ENCODE results near the gene DHX58.

Gene DHX58

DNA sequence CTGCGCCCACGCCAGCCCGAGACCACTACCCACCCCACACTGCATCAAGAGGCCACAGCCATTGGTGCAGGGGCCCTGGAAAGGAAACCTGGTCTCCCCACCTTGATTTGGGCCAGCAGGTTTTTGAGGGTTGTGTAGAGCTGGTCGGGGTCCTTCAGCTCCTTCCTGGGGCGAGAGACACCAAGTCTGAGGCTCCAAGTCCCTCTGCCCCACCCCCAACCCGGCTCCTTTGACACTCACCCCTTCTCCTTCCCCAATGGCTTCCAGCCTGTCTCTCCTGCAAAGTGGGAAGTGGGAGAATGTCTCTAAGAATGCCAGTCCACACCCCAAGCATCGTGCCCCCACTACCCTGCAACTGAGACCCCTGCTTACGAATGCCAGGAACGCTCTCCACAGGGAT lies 1.6 kb upstream of the DHX58 start:
- no peaks in the 10 kb centered on the region for H3K9me3 ChIP-seq (ENCODE audit: control insufficient read depth, insufficient read depth, low read depth, low read length)
- H3K4me1 ChIP-seq (ENCODE audit: control insufficient read depth, insufficient read depth, low read length): no peaks in the 10 kb centered on the region
- H3K4me3 ChIP-seq (ENCODE audit: low read depth, low read length): no peak overlapping the region
- ChIA-PET POLR2A (interaction anchor here (0.9 to 1.3 kb wide), 2 partner anchors 79 to 88 kb away, joined by 3 to 4 read pairs; no protein-coding TSS in a partner anchor), CTCF (interaction anchor here (1.3 to 17.1 kb wide), 3 partner anchors 12 to 93 kb away, joined by 13 to 260 read pairs (median 14); partner anchors contain the start of genes DNAJC7 and NKIRAS2)
- TF ChIP-seq ZNF701 (tag by site-specific recombination; IDR thresholded peaks at IDR 0.05) (no peak), GLIS2 (tag by site-specific recombination; IDR thresholded peaks at IDR 0.05) (no peak), ZNF274 (IDR thresholded peaks at IDR 0.05; ENCODE audit: low read length) (no peak), ZNF274 (tag by site-specific recombination; IDR thresholded peaks at IDR 0.05; ENCODE audit: borderline replicate concordance) (no peak), SETDB1 (IDR thresholded peaks at IDR 0.05; ENCODE audit: insufficient read length, low read length) (no peak), ZBTB8A (tag by site-specific recombination; IDR thresholded peaks at IDR 0.05) (no peak), PRDM1 (tag by site-specific recombination; IDR thresholded peaks at IDR 0.05) (no peak), ZNF335 (tag by site-specific recombination; conservative IDR thresholded peaks at IDR 0.05) (no peak), GLI4 (tag by site-specific recombination; IDR thresholded peaks at IDR 0.05) (no peak), MYNN (tag by site-specific recombination; IDR thresholded peaks at IDR 0.05; ENCODE audit: borderline replicate concordance) (no peak), ZNF776 (tag by site-specific recombination; IDR thresholded peaks at IDR 0.05; ENCODE audit: borderline replicate concordance) (no peak), ZNF10 (tag by site-specific recombination; IDR thresholded peaks at IDR 0.05) (no peak)
- TF ChIP-seq, protein P1, sequence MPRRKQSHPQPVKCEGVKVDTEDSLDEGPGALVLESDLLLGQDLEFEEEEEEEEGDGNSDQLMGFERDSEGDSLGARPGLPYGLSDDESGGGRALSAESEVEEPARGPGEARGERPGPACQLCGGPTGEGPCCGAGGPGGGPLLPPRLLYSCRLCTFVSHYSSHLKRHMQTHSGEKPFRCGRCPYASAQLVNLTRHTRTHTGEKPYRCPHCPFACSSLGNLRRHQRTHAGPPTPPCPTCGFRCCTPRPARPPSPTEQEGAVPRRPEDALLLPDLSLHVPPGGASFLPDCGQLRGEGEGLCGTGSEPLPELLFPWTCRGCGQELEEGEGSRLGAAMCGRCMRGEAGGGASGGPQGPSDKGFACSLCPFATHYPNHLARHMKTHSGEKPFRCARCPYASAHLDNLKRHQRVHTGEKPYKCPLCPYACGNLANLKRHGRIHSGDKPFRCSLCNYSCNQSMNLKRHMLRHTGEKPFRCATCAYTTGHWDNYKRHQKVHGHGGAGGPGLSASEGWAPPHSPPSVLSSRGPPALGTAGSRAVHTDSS (tag by site-specific recombination; IDR thresholded peaks at IDR 0.05): no peak
- TF ChIP-seq, protein P2, sequence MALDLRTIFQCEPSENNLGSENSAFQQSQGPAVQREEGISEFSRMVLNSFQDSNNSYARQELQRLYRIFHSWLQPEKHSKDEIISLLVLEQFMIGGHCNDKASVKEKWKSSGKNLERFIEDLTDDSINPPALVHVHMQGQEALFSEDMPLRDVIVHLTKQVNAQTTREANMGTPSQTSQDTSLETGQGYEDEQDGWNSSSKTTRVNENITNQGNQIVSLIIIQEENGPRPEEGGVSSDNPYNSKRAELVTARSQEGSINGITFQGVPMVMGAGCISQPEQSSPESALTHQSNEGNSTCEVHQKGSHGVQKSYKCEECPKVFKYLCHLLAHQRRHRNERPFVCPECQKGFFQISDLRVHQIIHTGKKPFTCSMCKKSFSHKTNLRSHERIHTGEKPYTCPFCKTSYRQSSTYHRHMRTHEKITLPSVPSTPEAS (tag by site-specific recombination; IDR thresholded peaks at IDR 0.05): no peak
- no peak overlapping the region for H3K27ac ChIP-seq (ENCODE audit: extremely low read depth, low read depth, low read length)
- H3K36me3 ChIP-seq (ENCODE audit: control insufficient read depth in 2 of 2, insufficient read depth in 1 of 2, low read length in 2 of 2): peaks cover 9 to 60% of the 10 kb centered on the region in 2 experiments; a peak in 2 of 3 replicates

DNA sequence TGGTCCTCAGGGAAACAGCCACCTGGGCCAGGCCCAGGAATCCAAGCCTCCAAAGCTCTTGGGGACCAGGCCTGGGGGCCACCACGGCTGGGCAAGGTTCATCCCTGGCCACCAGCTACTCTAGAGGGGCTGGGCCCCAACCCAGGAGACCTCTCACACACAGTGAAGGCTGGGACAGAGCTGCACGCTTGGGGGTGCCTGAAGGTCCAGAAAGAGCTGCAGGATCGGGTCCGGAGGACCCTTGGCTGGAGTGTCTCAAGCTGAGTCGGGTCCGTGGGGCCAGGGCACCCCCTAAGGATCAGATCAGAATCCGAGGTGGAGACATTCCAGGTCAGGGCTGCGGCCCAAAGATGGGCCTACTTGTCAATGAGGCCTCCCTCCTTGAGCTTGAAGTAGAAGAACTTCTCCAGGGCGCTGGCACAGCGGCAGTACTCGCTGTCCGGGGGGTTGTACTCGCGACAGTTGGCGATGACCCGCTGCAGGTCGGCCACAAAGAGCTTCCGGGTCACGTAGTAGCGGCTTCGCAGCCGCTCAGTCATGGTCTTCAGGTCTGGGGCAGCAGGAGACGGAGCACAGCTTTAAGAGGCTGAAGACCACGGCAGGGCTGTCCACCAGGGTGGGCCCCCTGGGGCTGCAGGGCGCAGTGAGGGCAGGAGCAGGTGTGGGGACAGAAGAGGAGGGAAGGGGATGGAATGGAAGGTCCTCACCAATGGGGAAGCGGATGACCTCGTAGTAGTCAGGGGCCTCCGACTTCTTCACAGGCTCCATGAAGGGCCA lies 967 bp upstream of the DHX58 start:
- Histone ChIP-seq H3K36me3 (ENCODE audit: control insufficient read depth in 2 of 2, insufficient read depth in 1 of 2, low read length in 2 of 2) (peaks cover 9 to 54% of the 10 kb centered on the region in 2 experiments; a peak in 2 of 3 replicates), H3K4me1 (ENCODE audit: control insufficient read depth, insufficient read depth, low read length) (no peaks in the 10 kb centered on the region), H3K27ac (ENCODE audit: extremely low read depth, low read depth, low read length) (no peak overlapping the region), H3K9me3 (ENCODE audit: control insufficient read depth, insufficient read depth, low read depth, low read length) (no peaks in the 10 kb centered on the region), H3K4me3 (ENCODE audit: low read depth, low read length) (no peak overlapping the region)
- TF ChIP-seq HOXA7 (CRISPR knock-in tag; IDR thresholded peaks at IDR 0.05; ENCODE audit: borderline replicate concordance): no peak
- TF ChIP-seq, protein P3, sequence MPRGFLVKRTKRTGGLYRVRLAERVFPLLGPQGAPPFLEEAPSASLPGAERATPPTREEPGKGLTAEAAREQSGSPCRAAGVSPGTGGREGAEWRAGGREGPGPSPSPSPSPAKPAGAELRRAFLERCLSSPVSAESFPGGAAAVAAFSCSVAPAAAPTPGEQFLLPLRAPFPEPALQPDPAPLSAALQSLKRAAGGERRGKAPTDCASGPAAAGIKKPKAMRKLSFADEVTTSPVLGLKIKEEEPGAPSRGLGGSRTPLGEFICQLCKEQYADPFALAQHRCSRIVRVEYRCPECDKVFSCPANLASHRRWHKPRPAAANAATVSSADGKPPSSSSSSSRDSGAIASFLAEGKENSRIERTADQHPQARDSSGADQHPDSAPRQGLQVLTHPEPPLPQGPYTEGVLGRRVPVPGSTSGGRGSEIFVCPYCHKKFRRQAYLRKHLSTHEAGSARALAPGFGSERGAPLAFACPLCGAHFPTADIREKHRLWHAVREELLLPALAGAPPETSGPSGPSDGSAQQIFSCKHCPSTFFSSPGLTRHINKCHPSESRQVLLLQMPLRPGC (tag by site-specific recombination; IDR thresholded peaks at IDR 0.05): no peak
- peak; percentile 42 for TF ChIP-seq GLIS2 (tag by site-specific recombination; IDR thresholded peaks at IDR 0.05)
- TF ChIP-seq ZNF843 (tag by site-specific recombination; IDR thresholded peaks at IDR 0.05): no peak
- TF ChIP-seq PRDM1 (tag by site-specific recombination; IDR thresholded peaks at IDR 0.05): no peak
- ChIA-PET CTCF (interaction anchor here (0.6 to 17.1 kb wide), 9 partner anchors 10 to 340 kb away, joined by 3 to 260 read pairs (median 3); partner anchors contain the start of genes DNAJC7 and NKIRAS2), POLR2A (interaction anchor here (0.9 to 1.3 kb wide), 2 partner anchors 79 to 87 kb away, joined by 3 to 4 read pairs; no protein-coding TSS in a partner anchor)
